ENCODE results near the gene ARHGAP10.
"Not testable (repeated sequence)": the region's sequence is repeated elsewhere in the genome, so short reads cannot be mapped to it uniquely, and the experiment has no call there.

Gene ARHGAP10

DNA sequence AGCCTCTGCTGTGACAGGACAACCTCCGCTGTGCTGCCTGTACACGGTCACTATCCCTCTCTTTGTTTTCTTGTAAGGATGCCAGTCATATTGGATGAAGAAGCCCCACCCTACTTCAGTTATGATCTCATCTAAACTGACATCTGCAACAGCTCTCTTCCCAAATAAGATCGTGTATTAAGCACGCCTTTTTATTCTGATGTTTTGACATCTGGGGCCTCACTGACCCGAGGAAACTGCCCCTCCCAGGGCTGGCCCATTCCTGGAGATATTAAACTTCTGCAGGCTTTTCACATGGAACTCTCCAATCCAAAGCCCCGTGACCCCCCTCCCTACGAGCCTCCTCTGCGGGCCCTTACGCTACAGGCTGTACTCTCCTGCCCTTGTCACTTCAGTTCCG, 232.0 kb downstream of the ARHGAP10 start:
- no peak for DNase-seq

DNA sequence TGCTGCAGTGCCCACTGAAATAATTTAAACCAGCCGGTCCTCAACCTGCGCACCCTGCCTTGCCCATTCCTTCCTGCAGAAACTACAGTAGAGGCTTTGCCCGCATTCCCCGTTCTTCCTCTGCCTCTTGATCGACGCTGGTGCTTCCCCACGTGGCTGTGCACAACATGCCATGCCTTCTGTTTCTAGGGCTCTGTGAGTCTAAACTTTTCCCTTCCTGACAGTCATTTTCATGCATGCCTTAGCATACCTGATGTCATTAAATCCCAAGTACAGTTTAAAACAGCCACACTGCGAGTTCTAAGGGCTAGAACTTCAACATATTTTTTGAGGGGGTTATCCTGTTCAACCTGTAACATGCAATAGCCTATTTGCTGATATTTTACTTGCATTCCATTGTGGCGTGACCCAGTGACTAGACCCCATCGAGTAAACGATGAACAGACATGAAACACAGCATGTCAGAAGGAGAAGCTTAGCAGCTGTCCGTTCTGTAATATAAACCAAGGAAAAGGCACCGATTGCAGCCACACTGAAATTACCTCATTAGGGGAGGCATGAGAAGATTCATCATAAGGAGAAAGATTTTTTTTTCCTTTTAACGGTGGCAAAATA, 232.5 kb downstream of the ARHGAP10 start:
- DNase-seq = no peak

DNA sequence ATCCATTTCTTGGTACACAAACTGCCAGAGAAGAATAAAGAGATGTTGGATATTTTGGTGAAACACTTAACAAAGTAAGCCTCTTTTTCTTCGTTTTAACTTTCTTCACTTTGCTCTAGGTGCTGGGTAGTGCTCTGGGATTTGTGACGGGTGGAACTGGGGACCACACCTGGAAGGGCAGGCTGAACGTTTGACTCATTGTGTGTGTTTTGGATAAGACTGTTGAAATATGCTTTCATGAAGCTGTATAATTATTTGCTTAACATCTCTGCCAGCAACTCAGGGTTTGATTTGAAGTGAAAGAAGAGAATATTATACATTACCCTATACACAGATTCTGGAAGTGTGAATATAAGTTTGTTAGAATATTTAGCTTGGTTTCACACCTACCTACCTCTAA, 233.2 kb downstream of the ARHGAP10 start:
- no peak for DNase-seq

DNA sequence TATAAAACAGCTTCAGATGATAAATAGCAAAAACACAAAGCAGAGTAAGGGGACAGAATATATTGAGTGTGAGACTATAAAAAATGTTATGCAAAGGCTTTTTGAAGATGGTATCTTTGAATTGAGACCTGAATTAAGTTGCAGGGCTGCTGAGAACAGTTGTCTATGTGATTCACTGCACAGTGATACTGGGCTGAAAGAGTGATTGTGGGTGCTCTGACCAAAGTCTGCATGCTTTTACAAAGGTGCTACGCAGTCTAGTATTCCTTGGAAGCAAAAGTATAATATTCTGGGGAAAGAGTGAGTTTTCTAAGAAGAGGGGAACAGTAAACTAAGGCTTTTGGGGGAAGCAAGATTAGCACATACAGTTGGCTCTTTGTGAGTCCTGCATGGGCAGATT, 234.0 kb downstream of the ARHGAP10 start:
- DNase-seq = no peak

DNA sequence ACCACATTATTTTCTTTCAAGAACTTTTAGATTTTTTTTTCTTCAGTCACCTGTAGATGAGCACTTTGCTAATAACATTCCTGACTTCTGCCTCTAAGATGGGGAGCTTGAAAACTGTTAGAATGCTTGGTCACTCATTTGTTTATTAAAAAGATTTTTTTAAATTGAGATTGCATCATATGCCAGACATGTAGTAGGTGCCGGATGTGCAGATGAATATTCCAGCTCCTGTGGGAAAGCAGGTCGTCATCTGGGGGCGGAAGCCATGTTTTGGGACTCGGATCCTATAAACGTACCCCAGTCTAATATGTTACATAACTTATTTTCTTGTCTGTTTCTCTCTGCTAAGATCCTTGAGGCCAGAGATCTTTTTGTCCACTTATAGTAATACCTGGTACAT, 236.8 kb downstream of the ARHGAP10 start:
- DNase-seq = no peak

DNA sequence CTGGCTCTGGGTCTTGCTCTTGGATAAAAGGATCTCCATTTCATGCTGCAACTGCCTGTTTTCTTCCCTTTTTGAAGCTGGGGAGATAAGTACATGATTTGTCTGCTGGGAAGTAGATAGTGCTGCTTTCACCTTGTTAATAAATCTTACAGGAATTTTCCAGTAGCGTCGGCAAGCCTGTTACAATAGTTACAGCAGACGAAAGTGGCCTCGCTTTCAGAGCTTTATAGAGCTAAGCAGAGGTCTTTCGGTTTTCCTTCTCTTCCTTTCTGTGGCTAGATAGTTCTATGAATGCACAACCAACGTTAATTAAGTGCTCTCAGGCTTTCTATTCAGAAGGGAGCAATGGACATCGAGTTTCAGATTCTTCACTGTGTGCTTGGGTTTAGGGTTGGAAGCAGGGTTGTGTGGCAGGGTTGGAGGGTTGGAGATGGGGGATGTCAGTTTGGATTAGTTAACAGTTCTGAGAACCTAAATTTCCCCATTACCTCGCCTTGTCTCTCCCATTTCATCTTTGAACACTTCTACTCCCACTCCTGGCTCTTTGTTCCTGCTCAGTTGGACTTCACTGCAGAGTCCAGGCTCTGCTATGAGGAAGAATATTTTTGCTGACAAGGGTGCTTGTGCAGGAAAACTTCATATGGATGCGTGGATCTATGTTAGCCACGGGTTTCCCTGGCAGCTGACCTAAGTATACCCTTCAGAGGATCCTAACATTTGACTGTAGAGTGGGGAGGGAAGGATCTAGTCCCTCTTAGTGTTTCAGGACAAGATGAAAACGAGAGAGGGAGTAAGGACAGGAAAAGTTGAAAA, 237.9 kb downstream of the ARHGAP10 start:
- no peak for DNase-seq

DNA sequence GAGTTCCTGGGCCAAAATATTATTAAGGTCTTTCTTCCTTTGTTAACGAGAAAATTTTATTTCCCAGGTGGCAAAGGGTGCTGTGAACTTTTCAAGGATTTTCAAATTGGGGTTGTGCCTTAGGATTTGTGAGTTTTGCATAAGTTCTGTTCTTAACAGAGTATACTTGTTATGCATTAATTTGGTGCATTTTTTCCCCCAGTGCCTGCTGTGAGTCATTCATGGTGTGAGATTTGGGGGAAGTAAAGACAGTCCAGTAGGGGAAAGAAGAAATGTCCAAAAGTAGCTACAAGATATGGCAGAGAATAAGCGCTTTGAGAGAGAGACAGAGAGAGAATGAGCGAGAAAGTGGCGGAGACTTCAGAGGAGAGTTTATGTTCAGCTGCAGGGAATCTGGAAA, 239.2 kb downstream of the ARHGAP10 start:
- DNase-seq = no peak

DNA sequence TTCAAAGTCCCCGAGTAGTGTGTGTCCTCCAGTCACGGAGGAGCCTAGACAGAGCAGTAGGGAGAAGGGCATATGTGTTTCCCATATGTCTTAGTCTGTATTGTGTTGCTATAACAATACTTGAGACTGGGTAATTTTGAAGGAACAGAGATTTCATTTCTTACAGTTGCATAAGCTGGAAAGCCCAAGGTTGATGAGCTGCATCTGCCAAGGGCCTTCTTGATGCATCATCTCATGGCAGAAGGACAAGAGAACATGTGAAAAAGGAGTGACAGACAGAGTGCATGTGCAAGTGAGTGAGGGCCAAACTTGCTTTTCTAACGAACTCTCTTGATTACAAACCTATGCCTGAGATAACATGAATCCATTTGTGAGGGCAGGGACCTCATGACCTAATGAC, 243.4 kb downstream of the ARHGAP10 start:
- no peak for DNase-seq

DNA sequence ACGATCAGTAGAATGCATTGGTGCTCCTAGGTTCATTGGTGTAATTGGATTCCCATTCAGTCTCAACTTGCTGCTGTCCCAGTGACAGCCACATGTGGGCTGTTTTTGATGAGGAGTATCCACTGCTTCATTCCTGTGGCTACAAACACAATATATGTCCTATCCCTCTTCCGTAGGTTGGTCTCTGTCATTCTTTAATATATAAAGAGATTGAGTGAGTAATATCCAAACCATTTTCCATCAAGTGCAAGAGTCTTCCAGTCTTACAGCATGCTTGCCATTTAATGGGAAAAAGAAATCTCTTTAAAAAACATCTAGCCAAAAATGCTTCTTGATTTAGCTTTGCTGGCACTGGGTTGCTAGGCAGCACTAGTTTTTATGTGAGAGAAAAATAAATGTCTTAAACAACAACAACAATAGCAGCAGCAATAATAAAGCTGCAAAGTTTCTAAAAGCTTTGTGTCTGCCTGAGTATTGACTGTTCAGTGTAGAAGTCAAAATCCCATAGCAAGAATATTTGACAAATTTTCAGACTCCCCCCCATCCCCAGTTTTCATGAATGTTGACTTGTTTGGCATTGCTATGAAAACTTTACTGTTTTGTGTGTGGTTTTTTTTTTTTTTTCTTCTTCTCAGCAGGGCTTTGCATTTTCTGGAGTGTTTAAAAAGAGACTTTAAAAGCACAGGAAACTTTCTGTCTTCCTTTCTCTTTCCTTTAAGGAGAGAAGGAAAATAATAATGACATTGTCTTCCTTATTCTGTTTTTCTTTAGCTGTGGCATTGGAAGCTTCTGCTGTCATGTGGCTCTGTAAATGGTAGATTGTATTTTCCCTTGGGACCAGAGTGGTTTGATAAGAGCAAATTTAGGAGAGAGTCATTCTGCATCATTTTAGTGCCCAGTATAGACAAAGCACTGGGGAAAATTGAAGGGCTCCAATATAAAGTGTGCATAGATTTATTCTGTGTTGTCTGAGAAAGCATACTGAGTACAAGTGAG, 244.3 kb downstream of the ARHGAP10 start:
- no peak for DNase-seq

DNA sequence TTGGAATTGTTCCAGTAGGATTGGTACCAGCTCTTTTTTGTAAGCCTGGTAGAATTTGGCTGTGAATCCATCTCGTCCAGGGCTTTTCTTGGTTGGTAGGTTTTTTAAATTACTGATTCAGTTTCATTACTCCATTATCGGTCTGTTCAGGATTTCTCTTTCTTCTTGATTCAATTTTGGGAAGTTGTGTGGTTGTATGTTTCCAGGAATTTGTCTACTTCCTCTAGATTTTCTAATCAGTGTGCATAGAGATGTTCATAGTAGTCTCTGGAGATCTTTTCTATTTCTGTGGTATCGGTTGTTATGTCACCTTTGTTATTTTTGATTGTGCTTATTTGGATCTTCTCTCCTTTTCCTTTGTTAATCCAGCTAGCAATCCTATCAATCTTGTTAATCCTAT, 248.7 kb downstream of the ARHGAP10 start:
- DNase-seq = no peak

DNA sequence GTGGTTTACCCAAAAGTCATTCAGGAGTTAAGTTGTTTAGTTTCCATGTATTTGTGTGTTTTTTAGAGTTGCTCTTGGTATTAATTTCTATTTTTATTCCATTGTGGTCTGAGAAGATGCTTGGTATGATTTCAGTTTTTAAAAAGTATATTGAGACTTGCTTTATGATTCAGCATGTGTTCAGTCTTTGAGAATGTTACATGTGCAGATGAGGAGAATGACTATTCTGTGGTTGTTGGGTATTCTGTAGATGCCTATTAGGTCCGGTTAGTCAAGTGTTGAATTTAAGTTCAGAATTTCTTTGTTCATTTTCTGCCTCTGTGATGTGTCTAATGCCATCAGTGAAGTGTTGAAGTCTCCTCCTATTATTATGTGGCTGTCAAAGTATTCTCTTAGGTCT, 249.4 kb downstream of the ARHGAP10 start:
- no peak for DNase-seq

DNA sequence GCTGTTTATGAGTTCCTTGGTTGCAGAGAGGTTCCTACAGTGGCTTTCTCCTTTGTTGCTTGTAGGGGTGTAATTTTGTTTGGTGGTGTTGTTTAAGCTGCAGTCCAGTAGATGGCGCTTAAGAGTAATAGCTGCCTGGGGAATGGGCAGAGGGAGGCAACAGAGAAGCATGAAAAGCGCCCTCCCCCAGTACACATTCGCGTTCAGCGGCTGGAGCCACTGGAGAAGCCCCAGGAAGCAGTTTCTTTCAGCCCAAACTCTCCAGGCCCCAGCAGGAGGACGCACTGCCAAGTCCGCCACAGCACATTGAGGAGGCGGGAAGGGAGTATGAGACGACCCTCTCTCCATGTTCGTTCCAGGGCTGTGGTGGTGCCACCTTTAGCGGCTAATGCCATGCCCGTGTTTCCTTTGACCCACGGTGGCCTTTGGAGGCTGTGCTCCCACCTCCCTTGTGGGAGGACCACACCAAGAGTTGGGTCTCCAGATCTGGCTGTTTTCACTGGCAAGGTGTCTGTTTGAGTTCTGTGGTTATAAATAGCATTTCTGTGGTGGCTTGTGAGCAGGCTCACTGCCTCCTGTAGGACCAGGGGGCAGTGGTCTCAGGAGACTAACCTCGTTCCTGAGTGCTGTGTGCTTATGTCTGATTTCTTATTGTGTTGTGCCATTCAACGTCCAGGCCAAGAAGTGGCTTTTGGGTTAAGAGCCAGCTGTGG, 252.3 kb downstream of the ARHGAP10 start:
- DNase-seq = no peak

DNA sequence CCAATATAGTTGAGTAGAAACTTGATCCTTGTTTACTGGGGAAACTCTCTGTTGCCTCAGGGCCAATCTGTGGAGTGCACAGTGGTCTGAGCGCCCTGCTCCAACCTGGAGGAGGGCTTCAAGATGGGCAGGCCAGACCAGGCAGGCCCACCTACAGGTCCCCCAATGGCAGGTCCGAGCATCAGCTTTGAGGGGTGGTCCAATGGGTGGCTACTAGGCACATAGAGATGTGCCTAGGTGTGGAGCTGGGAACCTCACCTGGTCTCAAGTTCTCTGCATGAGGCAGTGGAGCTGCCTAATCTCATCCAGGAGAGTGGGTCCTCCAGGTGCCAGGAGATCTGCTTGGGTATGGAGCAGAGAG, 252.9 kb downstream of the ARHGAP10 start:
- DNase-seq = no peak

DNA sequence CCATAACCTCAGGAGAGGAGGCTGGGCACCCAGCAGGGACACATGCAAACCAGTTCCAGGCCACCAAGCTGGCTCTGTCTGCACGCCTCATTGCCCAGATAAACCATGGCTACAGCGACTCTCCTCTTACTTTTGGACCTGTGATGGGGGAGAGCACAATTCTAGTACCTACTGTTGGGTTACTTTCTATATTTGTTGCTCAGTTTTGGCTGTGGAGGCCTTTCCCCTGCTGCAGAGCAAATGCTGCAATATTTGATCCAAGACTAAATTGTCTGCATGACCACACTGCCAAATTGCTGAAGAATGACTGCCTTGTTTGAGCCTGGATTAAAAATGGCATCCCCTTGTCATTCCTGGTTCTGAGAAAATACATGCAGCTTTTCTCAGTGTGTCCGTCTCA, 253.5 kb downstream of the ARHGAP10 start:
- DNase-seq = no peak

DNA sequence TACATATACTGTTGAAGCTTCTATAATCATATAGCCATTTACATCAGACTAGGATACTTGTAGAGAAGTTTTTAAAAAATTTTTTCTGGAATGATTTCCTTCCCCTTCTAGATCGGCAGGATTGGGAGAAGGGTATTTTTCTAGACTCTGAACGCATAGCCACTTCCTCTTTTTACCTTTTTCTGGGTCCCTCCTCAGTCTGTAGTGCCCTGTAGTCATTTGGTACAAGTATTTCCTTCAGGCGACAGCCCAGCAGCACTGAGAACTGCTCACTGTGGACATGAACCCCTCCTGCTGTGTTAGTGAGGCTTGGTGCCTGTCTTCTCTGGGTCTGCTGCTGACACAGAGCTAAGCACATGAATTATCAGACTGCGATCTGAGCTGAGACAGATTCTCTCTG, 255.4 kb downstream of the ARHGAP10 start:
- no peak for DNase-seq

DNA sequence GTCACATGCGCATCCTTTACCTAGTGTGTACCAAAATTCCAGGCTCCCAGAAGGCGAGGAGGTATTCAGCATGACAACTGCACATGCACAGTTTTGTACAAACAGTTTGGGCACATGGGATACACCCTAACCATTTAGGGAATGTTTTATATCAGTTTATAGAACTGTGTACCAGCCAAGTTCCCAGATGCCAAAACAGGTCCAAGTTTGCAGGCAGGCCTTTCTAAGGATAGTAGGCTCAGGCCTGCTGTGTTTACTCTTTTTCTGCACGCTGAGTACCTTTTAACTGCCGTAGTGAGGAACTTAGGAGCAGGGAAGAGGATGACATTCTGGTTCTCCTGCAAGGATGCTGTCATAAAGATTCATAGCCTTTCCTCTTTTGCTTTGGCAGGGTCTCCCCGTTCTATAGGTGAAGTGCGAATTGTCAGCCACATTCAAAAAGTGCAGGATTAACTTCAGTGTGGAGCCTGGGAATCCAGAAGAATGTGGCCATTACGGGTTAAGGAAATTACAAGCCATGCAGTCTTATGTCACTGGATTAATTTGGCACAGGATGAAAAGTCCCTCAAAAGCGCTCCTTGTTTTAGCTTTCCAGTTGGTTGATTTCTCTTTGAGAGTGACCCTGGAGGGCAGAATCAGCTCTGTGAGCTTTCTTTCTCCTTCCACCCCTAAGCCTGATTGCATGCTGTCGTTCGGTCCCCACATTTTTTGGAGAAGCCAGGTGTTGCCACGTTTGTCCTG, 259.8 kb downstream of the ARHGAP10 start:
- DNase-seq = no peak

DNA sequence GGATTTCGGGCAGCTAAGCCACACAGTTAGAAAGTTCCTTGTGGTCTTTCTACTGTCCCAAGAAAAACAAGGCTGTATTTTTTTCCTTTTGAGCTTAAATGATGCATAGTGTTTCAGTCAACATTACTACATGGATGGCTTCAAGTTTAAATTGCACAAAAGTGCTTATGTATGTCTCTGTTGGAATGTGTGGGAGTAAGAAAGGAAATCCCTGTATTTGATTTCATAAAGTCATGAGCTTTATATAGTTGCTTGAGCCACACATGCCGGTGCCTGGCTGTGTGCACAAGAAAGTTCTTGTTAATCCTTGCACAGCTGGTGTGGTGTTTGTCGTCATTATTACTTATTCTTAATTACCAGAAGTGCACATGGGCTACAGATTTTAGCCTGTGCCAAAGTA, 262.2 kb downstream of the ARHGAP10 start:
- DNase-seq = no peak

DNA sequence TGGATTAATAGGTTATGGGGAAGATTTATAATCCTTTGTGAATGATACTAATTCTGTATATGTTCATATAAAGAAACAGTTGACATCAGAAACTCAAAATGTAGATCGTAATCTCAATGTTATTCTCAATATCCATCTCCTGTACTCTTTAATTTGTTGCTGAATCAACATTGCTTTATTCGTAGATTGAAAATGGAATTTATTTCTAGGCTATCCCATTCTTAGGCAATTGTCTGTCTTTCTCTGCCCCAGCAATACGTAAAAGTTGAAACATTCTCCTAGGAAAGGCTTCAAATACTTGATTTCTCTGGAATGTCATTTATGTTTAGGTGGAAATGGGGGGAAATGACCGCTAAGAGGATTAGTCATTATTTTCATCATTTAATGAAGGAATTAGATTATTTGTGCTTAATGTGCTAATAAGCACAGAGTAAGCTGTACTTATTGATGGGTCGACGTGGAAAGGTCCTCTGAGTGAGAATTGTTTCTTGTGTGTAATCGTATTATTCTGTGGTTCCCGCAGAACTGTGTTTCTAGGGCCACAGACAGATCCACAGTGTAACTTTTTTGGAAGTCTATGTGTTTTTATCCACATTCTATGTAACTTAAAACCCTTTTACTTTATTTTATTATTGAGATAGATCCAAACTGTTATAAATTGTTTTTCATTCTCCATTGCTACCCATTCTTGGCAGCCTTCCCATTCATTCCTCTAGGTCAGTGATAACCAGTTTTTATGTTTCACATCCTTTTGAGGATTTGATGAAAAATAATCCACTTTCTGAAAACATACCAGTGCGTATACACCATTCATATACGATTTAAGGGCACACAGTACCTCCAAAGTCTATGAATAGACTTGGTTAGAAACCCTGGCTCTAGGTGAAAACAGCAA, 262.9 kb downstream of the ARHGAP10 start:
- DNase-seq = no peak

DNA sequence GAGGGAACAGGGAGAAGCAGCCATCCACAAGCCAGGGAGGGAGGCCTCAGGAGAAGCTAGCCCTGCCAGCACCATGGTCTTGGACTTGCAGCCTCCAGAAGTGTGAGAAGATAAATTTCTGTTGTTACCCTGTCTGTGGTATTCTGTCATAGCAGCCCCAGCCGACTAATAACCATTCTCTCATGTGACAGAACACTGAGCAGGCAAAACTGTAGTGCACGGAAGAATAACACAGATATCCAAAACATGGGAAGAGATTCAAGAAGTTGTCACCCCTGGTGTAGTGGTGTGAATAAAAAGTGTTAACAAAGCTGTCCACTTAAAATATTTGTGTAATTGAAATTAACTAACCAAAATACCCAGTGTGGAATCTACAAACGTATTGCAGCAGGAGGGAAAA, 265.0 kb downstream of the ARHGAP10 start:
- no peak for DNase-seq

DNA sequence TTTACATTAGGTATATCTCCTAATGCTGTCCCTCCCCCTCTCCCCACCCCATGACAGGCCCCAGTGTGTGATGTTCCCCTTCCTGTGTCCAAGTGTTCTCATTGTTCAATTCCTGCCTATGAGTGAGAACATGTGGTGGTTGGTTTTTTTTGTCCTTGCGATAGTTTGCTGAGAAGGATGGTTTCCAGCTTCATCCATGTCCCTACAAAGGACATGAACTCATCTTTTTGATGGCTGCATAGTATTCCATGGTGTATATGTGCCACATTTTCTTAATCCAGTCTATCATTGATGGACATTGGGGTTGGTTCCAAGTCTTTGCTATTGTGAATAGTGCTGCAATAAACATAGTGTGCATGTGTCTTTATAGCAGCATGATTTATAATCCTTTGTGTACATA, 268.1 kb downstream of the ARHGAP10 start:
- DNase-seq = not testable (repeated sequence)

DNA sequence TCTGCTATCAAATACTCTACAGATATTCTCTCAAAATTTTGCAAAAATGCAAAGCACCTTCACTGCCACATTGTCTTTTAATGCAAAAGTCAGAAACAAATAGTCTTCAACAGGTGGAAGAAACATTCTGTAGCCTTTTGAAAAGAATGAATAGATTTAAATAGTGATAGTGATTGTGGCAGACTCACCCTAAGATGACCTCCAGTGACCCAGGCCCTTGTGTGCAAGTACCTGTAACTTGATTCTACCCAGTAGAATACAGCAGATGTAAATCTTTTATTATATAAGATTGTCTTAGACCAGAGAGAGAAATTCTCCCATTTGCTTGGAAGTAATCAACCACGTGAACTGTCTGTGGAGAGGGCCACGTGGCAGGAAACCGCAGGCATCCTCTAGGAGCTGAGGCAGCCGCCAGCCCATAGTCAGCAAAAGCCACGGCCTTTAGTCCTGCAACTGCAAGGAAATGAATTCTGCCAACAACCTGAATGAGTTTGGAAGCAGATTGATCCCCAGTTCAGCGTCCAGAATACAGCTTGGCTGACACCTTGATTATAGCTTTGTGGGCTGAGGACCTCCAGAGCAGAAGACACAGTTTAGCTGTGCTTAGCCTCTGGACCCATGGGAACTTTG, 272.5 kb downstream of the ARHGAP10 start:
- peak; percentile 71 for DNase-seq
